Caco-2 (cell line): Measurements from ENCODE around the gene AIFM3. TPM values are rescaled to one million over a fixed set of nuclear protein-coding genes. Genes with fewer than 3 reads are reported as not detected.
"Not testable (repeated sequence)": the region's sequence is repeated elsewhere in the genome, so short reads cannot be mapped to it uniquely, and the experiment has no call there.

Source experiments
- BruUV-seq: library from RNA; stranded (reverse); fragments of 400-500 nt; replicated peaks from 2 replicates; lab custom pipeline; 2021; lab: Mats Ljungman, UMichigan
- CTCF ChIA-PET: fragments of 300-600 bp; sonication (Branson Sonifier 250); formaldehyde crosslinking; loops from one replicate; lab custom pipeline; 2022; ENCODE audit warnings: antibody characterized with exemption; lab: Charles Lee
- POLR2A ChIA-PET: fragments of 300-600 bp; sonication (Branson Sonifier 250); formaldehyde crosslinking; loops from one replicate; lab custom pipeline; 2022; ENCODE audit warnings: antibody characterized with exemption; lab: Charles Lee
- DNase-seq, 2 experiments: peaks; one replicate each; pipeline versions ENCODE4 v3.0.0 to v3.0.0-alpha.2; 2020 to 2022
- H3K27me3 ChIP-seq: replicated peaks from 2 replicates; pipeline ENCODE4 v1.6.0; 2011; ENCODE audit warnings: low read length; ENCODE audit not compliant: control insufficient read depth, insufficient read depth
- H3K36me3 ChIP-seq: 2 replicates; pipeline ENCODE4 v1.5.1; 2011; ENCODE audit warnings: low read length; ENCODE audit not compliant: control insufficient read depth, insufficient read depth
- H3K4me1 ChIP-seq: fragments of 250-450 bp; sonication (Bioruptor Pico); 2 replicates; pipeline ENCODE4 v1.5.1; 2020; ENCODE audit warnings: mild to moderate bottlenecking
- H3K4me3 ChIP-seq: 2 replicates; pipeline ENCODE4 v1.5.1; 2011; ENCODE audit warnings: low read depth, mild to moderate bottlenecking, control low read depth, low read length
- H3K9me3 ChIP-seq: fragments of 250-450 bp; sonication (Bioruptor Pico); 2 replicates; pipeline ENCODE4 v1.5.1; 2020; ENCODE audit warnings: mild to moderate bottlenecking, moderate library complexity
- H3K27ac Mint-ChIP-seq: one replicate; pipeline ENCODE4 v1.8.0; 2022; ENCODE audit warnings: mixed read lengths; ENCODE audit not compliant: unreplicated experiment
- H3K27me3 Mint-ChIP-seq: one replicate; pipeline ENCODE4 v1.8.0; 2022; ENCODE audit warnings: mixed read lengths; ENCODE audit not compliant: insufficient read depth, unreplicated experiment
- H3K36me3 Mint-ChIP-seq: one replicate; pipeline ENCODE4 v1.8.0; 2022; ENCODE audit warnings: mild to moderate bottlenecking, mixed read lengths; ENCODE audit not compliant: insufficient read depth, unreplicated experiment
- H3K4me1 Mint-ChIP-seq: one replicate; pipeline ENCODE4 v1.8.0; 2022; ENCODE audit warnings: low read depth, mixed read lengths; ENCODE audit not compliant: unreplicated experiment
- H3K4me3 Mint-ChIP-seq: one replicate; pipeline ENCODE4 v1.8.0; 2022; ENCODE audit warnings: mild to moderate bottlenecking, moderate library complexity, mixed read lengths; ENCODE audit not compliant: unreplicated experiment
- H3K9me3 Mint-ChIP-seq: one replicate; pipeline ENCODE4 v1.8.0; 2022; ENCODE audit warnings: mixed read lengths; ENCODE audit not compliant: unreplicated experiment
- CTCF ChIP-seq, 2 experiments: fragments of 200-600 bp in 1 of 2; IDR thresholded peaks; 1 replicate in 1 of 2; 2 replicates in 1 of 2; pipeline versions ENCODE4 v1.5.1 to v1.8.0; 2011 to 2022; ENCODE audit warnings: antibody characterized with exemption in 1 of 2, control low read depth in 1 of 2, inconsistent platforms in 1 of 2, low read depth in 1 of 2, low read length in 1 of 2, mild to moderate bottlenecking in 1 of 2, moderate library complexity in 1 of 2; ENCODE audit not compliant: insufficient read depth in 1 of 2, severe bottlenecking in 1 of 2, unreplicated experiment in 1 of 2
- intact Hi-C: fragments of 100-400 bp; cut with micrococcal nuclease; formaldehyde crosslinking; loops from one replicate; pipeline ENCODE4 v1.10.0; 2022; ENCODE audit not compliant: unreplicated experiment
- total RNA-seq: library from RNA; stranded (reverse); gene quantifications from 2 replicates; pipeline ENCODE4 v1.2.3, GENCODE V29; 2022

The AIFM3 gene
- total RNA-seq, 1 experiment from 2014 or later, result 0.73 TPM

- H3K4me1 ChIP-seq, result no peaks in the 10 kb centered on the region
- H3K27me3 Mint-ChIP-seq, result no peaks in the 10 kb centered on the region
- H3K9me3 Mint-ChIP-seq, result no peaks in the 10 kb centered on the region
- H3K27me3 ChIP-seq, result no peaks in the 10 kb centered on the region
- no peaks in the 10 kb centered on the region for H3K36me3 Mint-ChIP-seq
- no peak overlapping the region for H3K4me3 Mint-ChIP-seq
- H3K4me1 Mint-ChIP-seq, result no peaks in the 10 kb centered on the region
- H3K4me3 ChIP-seq, result no peak overlapping the region
- DNase-seq, result no peak
- ChIA-PET POLR2A (no interaction called here), CTCF (no interaction called here)
- H3K36me3 ChIP-seq, result no peaks in the 10 kb centered on the region
- BruUV-seq, result no TSS peak
- no peak for TF ChIP-seq CTCF (IDR thresholded peaks at IDR 0.05; ENCODE audit: insufficient read depth in 1 of 2, low read depth in 1 of 2, low read length in 1 of 2, severe bottlenecking in 1 of 2, unreplicated experiment in 1 of 2)
- H3K27ac Mint-ChIP-seq, result no peak overlapping the region
- intact Hi-C loops, result no loop called here
- H3K9me3 ChIP-seq, result no peaks in the 10 kb centered on the region
Measured at GRCh38 chr22:20968281-20968977, 1.4 kb downstream of the AIFM3 start.

- no peaks in the 10 kb centered on the region for H3K27me3 Mint-ChIP-seq
- TF ChIP-seq CTCF (IDR thresholded peaks at IDR 0.05; ENCODE audit: insufficient read depth in 1 of 2, low read depth in 1 of 2, low read length in 1 of 2, severe bottlenecking in 1 of 2, unreplicated experiment in 1 of 2), result no peak
- no TSS peak for BruUV-seq
- Histone ChIP-seq H3K4me3 (no peak overlapping the region), H3K4me1 (no peaks in the 10 kb centered on the region), H3K9me3 (no peaks in the 10 kb centered on the region), H3K36me3 (no peaks in the 10 kb centered on the region), H3K27me3 (no peaks in the 10 kb centered on the region; the same call in 1 of the 2 replicates)
- intact Hi-C loops, result no loop called here
- ChIA-PET POLR2A (no interaction called here), CTCF (interaction anchor here (2.4 kb wide), 1 partner anchor 11 kb away, joined by 7 read pairs; the partner anchor contains the start of gene LZTR1)
- no peaks in the 10 kb centered on the region for H3K36me3 Mint-ChIP-seq
- no peaks in the 10 kb centered on the region for H3K9me3 Mint-ChIP-seq
- no peaks in the 10 kb centered on the region for H3K4me1 Mint-ChIP-seq
- no peak for DNase-seq
- no peak overlapping the region for H3K4me3 Mint-ChIP-seq
- no peak overlapping the region for H3K27ac Mint-ChIP-seq
Measured at GRCh38 chr22:20970939-20971657, 4.0 kb downstream of the AIFM3 start.

- H3K36me3 Mint-ChIP-seq, H3K27me3 Mint-ChIP-seq, H3K36me3 ChIP-seq, H3K4me3 ChIP-seq, H3K27ac Mint-ChIP-seq, H3K9me3 Mint-ChIP-seq, H3K4me3 Mint-ChIP-seq, H3K27me3 ChIP-seq, H3K9me3 ChIP-seq, intact Hi-C loops, H3K4me1 Mint-ChIP-seq, H3K4me1 ChIP-seq, BruUV-seq, DNase-seq: not testable (repeated sequence)
- POLR2A ChIA-PET, result interaction anchor here (1.3 kb wide), 1 partner anchor 10 kb away, joined by 4 read pairs; the partner anchor contains the start of gene LZTR1
- CTCF ChIA-PET, result interaction anchor here (0.7 to 1.2 kb wide), 2 partner anchors 10 to 103 kb away, joined by 3 to 5 read pairs; partner anchors contain the start of gene LZTR1
Measured at GRCh38 chr22:20972014-20972694, 5.1 kb downstream of the AIFM3 start.
